ENCODE data around the gene CMIP. TPM values are rescaled to one million over a fixed set of nuclear protein-coding genes. Genes with fewer than 3 reads are reported as not detected.

CMIP gene
- polyA plus RNA-seq, 3 donors: 0.85 to 61.9 (median 0.93) TPM

DNA sequence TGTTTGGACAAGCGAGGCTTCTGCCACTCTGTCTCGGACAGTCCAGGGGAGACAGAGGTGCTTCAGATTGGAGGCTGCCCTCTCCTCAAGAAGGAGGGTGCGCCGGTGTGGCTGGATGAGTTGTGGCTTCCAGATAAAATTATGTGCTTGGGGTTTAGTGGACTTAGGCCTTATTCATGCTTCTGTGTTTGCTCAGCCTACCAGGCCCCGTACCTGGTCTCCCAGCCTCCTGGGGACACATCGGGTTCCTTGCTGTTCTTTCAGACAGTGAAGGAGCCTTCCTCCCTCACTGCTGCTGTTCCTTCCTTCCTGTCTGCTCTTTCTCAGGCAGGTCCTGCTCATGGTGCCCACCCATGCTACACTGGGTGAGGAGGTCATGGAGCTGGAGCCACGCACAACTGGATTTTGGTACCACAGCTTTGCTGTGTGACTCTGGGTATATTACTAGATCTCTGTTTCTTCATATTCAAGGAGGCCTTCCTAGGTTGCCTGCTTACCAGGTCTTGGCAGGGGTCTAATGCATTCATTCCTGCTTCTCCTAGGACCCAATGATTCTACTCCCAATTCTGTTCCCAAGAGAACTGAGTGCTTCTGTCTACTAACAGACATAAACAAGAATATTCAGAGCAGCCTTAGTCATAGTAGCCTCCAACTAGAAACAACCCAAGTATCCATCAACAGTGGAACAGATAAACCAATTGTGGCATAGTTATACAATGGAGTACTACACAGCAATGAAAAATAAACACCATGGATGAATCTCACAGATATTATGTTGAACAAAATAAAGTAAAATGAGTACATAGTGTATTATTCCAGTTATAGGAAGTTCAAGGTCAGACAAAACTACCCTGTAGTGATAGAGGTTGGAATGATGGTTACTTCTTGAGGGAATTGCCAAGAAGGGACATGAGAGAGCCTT is 121.7 kb downstream of the CMIP start:
- Mint-ChIP-seq H3K27me3 (ENCODE audit: low read depth in 3 of 3) (no peaks in the 10 kb centered on the region), H3K4me1 (peaks cover 9% of the 10 kb centered on the region), H3K9me3 (peaks cover 0 to 1% (median 0%) of the 10 kb centered on the region in 7 donors), H3K4me3 (no peak overlapping the region), H3K36me3 (peaks cover 27 to 44% of the 10 kb centered on the region in 2 donors), H3K27ac (peak overlapping the region in 5 of 7 donors; percentile 34 to 69 (median 50))
- no peak overlapping the region for H3K9ac ChIP-seq (ENCODE audit: insufficient read depth, low read length, poor library complexity, severe bottlenecking)
- peak overlapping the region in 1 of 2 donors; percentile 1 for H3K27ac ChIP-seq (ENCODE audit: low read depth in 1 of 2, low read length in 2 of 2)
- H3K4me1 ChIP-seq (ENCODE audit: control insufficient read depth in 1 of 2, insufficient read depth in 2 of 2, low read length in 2 of 2): no peaks in the 10 kb centered on the region
- peaks cover 7 to 41% of the 10 kb centered on the region in 2 donors for H3K36me3 ChIP-seq (replicated peaks in 1 of 2; ENCODE audit: control insufficient read depth in 1 of 2, insufficient read depth in 2 of 2, low read length in 2 of 2)
- no peak overlapping the region for H3K4me2 ChIP-seq (replicated peaks; ENCODE audit: extremely low read depth, low read length, poor library complexity, severe bottlenecking)
- DNase-seq: no peak
- H4K20me1 ChIP-seq (ENCODE audit: insufficient read depth, low read length): peaks cover 100% of the 10 kb centered on the region
- no peaks in the 10 kb centered on the region for H3K9me3 ChIP-seq (replicated peaks in 1 of 2; ENCODE audit: control insufficient read depth in 1 of 2, insufficient read depth in 1 of 2, low read length in 2 of 2)
- H3K27me3 ChIP-seq (ENCODE audit: control insufficient read depth in 2 of 2, insufficient read depth in 2 of 2, low read length in 2 of 2): no peaks in the 10 kb centered on the region
- intact Hi-C loops (cut with micrococcal nuclease): no loop called here
- TF ChIP-seq, protein P1, sequence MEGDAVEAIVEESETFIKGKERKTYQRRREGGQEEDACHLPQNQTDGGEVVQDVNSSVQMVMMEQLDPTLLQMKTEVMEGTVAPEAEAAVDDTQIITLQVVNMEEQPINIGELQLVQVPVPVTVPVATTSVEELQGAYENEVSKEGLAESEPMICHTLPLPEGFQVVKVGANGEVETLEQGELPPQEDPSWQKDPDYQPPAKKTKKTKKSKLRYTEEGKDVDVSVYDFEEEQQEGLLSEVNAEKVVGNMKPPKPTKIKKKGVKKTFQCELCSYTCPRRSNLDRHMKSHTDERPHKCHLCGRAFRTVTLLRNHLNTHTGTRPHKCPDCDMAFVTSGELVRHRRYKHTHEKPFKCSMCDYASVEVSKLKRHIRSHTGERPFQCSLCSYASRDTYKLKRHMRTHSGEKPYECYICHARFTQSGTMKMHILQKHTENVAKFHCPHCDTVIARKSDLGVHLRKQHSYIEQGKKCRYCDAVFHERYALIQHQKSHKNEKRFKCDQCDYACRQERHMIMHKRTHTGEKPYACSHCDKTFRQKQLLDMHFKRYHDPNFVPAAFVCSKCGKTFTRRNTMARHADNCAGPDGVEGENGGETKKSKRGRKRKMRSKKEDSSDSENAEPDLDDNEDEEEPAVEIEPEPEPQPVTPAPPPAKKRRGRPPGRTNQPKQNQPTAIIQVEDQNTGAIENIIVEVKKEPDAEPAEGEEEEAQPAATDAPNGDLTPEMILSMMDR (IDR thresholded peaks at IDR 0.05): no peak
- H3K4me3 ChIP-seq (replicated peaks in 1 of 3; ENCODE audit: low read depth in 2 of 3, low read length in 3 of 3): no peak overlapping the region
- 98% methylated on average over 5 of the region's 7 CpGs for WGBS (ENCODE audit: insufficient coverage)
- H2AFZ ChIP-seq (ENCODE audit: insufficient read depth, low read depth, low read length, poor library complexity, severe bottlenecking): no peak overlapping the region
- H3K79me2 ChIP-seq (ENCODE audit: insufficient read depth, low read length): peaks cover 100% of the 10 kb centered on the region

DNA sequence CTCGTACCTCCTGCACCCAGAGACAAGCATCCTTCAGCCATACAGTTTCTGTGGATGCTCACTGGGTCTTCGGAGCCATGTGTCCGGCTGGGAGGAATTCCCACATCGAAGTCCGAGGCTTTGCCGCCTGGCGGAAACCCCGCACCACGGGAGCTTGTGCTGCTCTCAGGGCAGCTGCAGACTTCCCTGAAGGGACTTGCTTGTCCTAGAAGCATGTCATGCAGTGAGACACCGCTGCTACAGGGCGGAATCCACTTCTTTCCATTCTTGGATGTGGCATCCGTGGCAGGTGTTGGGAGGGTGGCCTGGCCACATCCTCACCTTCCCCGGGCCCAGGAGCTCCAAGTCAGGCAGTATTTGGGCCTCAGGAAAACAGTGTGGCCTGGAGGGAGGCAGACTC is 122.5 kb downstream of the CMIP start:
- Histone ChIP-seq H3K27me3 (ENCODE audit: control insufficient read depth in 2 of 2, insufficient read depth in 2 of 2, low read length in 2 of 2) (no peaks in the 10 kb centered on the region), H3K4me3 (replicated peaks in 1 of 3; ENCODE audit: low read depth in 2 of 3, low read length in 3 of 3) (no peak overlapping the region), H4K20me1 (ENCODE audit: insufficient read depth, low read length) (peaks cover 100% of the 10 kb centered on the region), H3K79me2 (ENCODE audit: insufficient read depth, low read length) (peaks cover 100% of the 10 kb centered on the region), H3K36me3 (replicated peaks in 1 of 2; ENCODE audit: control insufficient read depth in 1 of 2, insufficient read depth in 2 of 2, low read length in 2 of 2) (peaks cover 7 to 44% of the 10 kb centered on the region in 2 donors), H2AFZ (ENCODE audit: insufficient read depth, low read depth, low read length, poor library complexity, severe bottlenecking) (no peak overlapping the region), H3K4me1 (ENCODE audit: control insufficient read depth in 1 of 2, insufficient read depth in 2 of 2, low read length in 2 of 2) (no peaks in the 10 kb centered on the region), H3K4me2 (replicated peaks; ENCODE audit: extremely low read depth, low read length, poor library complexity, severe bottlenecking) (no peak overlapping the region), H3K9me3 (replicated peaks in 1 of 2; ENCODE audit: control insufficient read depth in 1 of 2, insufficient read depth in 1 of 2, low read length in 2 of 2) (no peaks in the 10 kb centered on the region), H3K9ac (ENCODE audit: insufficient read depth, low read length, poor library complexity, severe bottlenecking) (no peak overlapping the region), H3K27ac (ENCODE audit: low read depth in 1 of 2, low read length in 2 of 2) (peak overlapping the region in 1 of 2 donors; percentile 1)
- H3K4me1 Mint-ChIP-seq: peaks cover 6% of the 10 kb centered on the region
- H3K27ac Mint-ChIP-seq: peak overlapping the region in 2 of 7 donors; percentile 32 to 71
- H3K9me3 Mint-ChIP-seq: peaks cover 0 to 1% (median 0%) of the 10 kb centered on the region in 7 donors
- TF ChIP-seq, protein P1 (IDR thresholded peaks at IDR 0.05): no peak
- WGBS (ENCODE audit: insufficient coverage): 93% methylated on average over 11 of the region's 13 CpGs
- H3K4me3 Mint-ChIP-seq: no peak overlapping the region
- H3K36me3 Mint-ChIP-seq: peaks cover 32 to 50% of the 10 kb centered on the region in 2 donors
- intact Hi-C loops (cut with micrococcal nuclease): no loop called here
- DNase-seq: no peak
- H3K27me3 Mint-ChIP-seq (ENCODE audit: low read depth in 3 of 3): no peaks in the 10 kb centered on the region

Measured in CD14-positive monocyte (primary cell).